Activated T-helper 17 cell treated with anti-CD3 and anti-CD28 coated beads, Interleukin-2, amount 50 U/mL, for 72 hours (primary cell): ENCODE data around the gene APOB. TPM values are rescaled to one million over a fixed set of nuclear protein-coding genes. Genes with fewer than 3 reads are reported as not detected.

Experiments
- ATAC-seq: fragments of 150-1000 bp; cut with Tn5 transposase; replicated peaks from 2 replicates; pipeline ENCODE4 v1.10.0; 2021; ENCODE audit warnings: mild to moderate bottlenecking, moderate library complexity
- H3K27ac Mint-ChIP-seq: one replicate; pipeline ENCODE4 v1.8.0; 2022; ENCODE audit warnings: mixed read lengths
- H3K27me3 Mint-ChIP-seq: one replicate; pipeline ENCODE4 v1.8.0; 2022; ENCODE audit warnings: mixed read lengths
- H3K36me3 Mint-ChIP-seq: one replicate; pipeline ENCODE4 v1.8.0; 2022; ENCODE audit warnings: low read depth, mild to moderate bottlenecking, mixed read lengths
- H3K4me1 Mint-ChIP-seq: one replicate; pipeline ENCODE4 v1.8.0; 2022; ENCODE audit warnings: mixed read lengths
- H3K4me3 Mint-ChIP-seq: one replicate; pipeline ENCODE4 v1.8.0; 2022; ENCODE audit warnings: mild to moderate bottlenecking, mixed read lengths
- H3K9me3 Mint-ChIP-seq: one replicate; pipeline ENCODE4 v1.8.0; 2022; ENCODE audit warnings: mixed read lengths
- total RNA-seq, 2 donors: library from RNA; stranded (reverse); gene quantifications; one replicate each; pipeline ENCODE4 v1.2.3, GENCODE V29; 2022

The APOB gene
- total RNA-seq, 2 donors from 2014 or later = not detected

DNA sequence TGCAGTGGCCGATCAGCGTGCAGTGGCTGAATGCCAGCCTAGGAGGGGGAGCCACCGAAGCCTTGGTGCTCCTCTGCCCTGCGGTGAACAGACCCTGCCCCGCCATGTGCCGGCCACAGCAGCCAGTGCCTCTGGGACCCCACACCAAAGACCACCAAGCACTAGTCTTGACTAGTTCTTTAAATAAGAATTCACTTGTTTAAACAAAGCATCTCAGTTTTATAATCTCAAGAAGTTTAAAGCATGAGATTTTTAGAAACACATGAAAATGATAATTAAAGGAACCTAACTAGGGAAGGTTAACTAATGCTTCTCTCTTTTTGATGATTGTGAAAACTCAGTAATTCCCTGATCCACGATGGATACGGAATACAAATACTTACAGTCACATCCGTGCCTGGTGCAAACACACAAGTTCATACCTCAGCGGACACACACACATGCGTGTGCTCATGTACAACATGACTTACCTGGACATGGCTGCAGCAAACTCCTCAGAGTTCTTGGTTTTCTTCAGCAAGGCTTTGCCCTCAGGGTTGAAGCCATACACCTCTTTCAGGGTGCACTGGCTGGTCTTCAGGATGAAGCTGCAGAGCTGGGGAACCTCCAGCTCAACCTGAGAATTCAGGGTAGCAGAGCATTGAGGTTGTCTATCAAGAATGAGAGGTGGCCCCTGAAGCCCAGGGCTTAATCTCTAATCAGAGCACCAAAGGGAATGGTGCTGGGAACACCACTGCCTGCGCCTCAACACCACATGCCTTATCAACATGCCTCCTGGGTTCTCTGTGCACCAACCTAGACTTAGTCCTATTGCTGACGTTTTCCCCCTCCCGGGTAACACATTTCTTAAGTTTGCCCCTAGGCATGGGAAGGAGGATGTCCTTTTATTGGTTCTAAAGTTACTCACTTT is 3.1 kb downstream of the APOB start:
- H3K27ac Mint-ChIP-seq = no peak overlapping the region
- peaks cover 4% of the 10 kb centered on the region for H3K4me1 Mint-ChIP-seq
- no peak for ATAC-seq
- H3K4me3 Mint-ChIP-seq = no peak overlapping the region
- peaks cover 43% of the 10 kb centered on the region for H3K27me3 Mint-ChIP-seq
- H3K36me3 Mint-ChIP-seq = no peaks in the 10 kb centered on the region
- no peaks in the 10 kb centered on the region for H3K9me3 Mint-ChIP-seq

DNA sequence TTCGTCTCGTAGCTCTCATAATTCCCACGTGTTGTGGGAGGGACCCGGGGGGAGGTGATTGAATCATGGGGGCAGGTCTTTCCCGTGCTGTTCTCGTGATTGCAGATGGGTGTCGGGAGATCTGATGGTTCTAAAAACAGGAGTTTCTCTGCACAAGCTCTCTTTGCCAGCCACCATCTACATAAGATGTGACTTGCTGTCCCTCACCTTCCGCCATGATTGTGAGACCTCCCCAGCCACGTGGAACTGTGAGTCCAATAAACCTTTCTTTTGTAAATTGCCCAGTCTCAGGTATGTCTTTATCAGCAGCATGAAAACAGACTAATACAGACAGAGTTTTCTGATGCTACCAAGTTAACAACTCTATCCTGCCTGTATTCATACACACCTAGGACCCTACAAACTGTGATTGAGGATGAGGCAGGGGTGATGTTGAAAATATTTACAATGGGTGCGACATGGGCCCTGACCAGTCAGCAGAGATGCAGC is 3.9 kb downstream of the APOB start:
- no peaks in the 10 kb centered on the region for H3K9me3 Mint-ChIP-seq
- no peak overlapping the region for H3K4me3 Mint-ChIP-seq
- H3K27me3 Mint-ChIP-seq = peaks cover 36% of the 10 kb centered on the region
- H3K4me1 Mint-ChIP-seq = peaks cover 4% of the 10 kb centered on the region
- H3K27ac Mint-ChIP-seq = no peak overlapping the region
- no peak for ATAC-seq
- H3K36me3 Mint-ChIP-seq = no peaks in the 10 kb centered on the region

DNA sequence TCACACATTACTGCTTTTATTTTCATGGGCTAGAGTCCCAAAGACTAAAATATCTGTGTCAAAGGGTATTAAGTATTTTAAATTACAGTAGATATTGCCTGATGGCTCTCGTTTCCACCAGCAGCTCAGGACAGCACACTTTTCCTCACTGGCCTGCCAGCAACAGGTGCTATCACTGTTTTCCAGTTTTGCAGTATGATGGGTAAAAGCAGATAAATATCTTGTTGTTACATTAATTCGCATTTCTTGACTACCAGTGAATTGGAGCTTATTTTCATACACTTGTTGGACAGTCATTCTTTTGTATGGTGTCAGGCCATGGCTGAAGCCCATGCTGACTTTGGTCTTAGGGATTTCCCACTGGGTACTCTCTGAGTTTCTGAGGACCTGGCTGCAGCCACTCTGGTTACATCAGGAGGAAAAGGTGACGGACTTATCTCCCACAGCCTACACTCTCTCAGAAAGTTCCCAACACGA is 4.8 kb downstream of the APOB start:
- H3K4me3 Mint-ChIP-seq = no peak overlapping the region
- no peak overlapping the region for H3K27ac Mint-ChIP-seq
- ATAC-seq = no peak
- peaks cover 27% of the 10 kb centered on the region for H3K27me3 Mint-ChIP-seq
- no peaks in the 10 kb centered on the region for H3K9me3 Mint-ChIP-seq
- no peaks in the 10 kb centered on the region for H3K36me3 Mint-ChIP-seq
- H3K4me1 Mint-ChIP-seq = peaks cover 4% of the 10 kb centered on the region

DNA sequence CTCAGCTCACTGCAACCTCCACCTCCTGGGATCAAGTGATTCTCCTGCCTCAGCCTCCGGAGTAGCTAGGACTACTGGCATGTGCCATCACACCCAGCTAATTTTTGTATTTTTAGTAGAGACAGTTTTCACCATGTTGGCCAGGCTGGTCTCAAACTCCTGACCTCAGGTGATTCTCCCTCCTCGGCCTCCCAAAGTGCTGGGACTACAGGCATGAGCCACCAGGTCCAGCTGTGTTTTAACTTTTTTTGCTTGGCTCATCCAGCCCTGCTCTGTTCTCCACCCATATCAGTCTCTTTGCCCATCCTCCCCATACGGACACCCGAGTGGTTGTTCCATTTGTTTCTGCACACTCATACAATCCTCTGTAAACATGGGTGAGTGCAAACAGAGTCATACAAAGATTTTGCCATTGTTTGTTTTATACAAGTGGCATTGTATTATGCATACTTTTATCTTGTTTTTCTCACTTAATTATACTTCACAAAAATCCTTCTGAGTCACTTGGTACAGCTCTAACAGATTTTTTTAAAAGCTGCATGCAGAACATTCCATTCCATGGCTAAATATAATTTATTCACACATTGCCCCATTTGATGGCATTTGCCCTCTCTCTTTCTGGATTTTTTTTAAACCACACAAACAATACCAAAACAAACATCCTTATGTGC is 5.3 kb downstream of the APOB start:
- Mint-ChIP-seq H3K4me1 (peaks cover 4% of the 10 kb centered on the region), H3K9me3 (no peaks in the 10 kb centered on the region), H3K27me3 (peaks cover 27% of the 10 kb centered on the region), H3K36me3 (no peaks in the 10 kb centered on the region), H3K27ac (no peak overlapping the region), H3K4me3 (no peak overlapping the region)
- no peak for ATAC-seq

DNA sequence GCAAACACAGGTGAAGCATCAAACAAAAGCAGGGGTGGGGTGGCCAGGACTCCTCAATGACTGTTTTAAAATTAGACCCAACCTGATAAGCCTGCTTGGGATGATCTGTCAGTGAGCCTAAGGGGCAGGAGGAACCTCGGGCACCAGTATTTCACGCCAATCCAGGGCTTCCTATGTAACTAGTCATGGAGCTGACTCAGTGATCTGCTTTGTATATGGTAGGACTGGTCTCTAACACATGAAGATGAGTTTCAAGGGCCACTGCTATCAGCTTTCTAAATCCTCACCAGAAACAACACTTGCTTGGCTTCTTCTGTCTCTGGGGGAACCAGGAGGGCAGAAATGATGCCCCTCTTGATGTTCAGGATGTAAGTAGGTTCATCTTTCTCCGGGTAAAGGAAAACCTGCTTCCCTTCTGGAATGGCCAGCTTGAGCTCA is 6.2 kb downstream of the APOB start:
- Mint-ChIP-seq H3K27ac (no peak overlapping the region), H3K36me3 (no peaks in the 10 kb centered on the region), H3K4me3 (no peak overlapping the region), H3K4me1 (no peaks in the 10 kb centered on the region), H3K27me3 (peaks cover 21% of the 10 kb centered on the region), H3K9me3 (no peaks in the 10 kb centered on the region)
- ATAC-seq = no peak

DNA sequence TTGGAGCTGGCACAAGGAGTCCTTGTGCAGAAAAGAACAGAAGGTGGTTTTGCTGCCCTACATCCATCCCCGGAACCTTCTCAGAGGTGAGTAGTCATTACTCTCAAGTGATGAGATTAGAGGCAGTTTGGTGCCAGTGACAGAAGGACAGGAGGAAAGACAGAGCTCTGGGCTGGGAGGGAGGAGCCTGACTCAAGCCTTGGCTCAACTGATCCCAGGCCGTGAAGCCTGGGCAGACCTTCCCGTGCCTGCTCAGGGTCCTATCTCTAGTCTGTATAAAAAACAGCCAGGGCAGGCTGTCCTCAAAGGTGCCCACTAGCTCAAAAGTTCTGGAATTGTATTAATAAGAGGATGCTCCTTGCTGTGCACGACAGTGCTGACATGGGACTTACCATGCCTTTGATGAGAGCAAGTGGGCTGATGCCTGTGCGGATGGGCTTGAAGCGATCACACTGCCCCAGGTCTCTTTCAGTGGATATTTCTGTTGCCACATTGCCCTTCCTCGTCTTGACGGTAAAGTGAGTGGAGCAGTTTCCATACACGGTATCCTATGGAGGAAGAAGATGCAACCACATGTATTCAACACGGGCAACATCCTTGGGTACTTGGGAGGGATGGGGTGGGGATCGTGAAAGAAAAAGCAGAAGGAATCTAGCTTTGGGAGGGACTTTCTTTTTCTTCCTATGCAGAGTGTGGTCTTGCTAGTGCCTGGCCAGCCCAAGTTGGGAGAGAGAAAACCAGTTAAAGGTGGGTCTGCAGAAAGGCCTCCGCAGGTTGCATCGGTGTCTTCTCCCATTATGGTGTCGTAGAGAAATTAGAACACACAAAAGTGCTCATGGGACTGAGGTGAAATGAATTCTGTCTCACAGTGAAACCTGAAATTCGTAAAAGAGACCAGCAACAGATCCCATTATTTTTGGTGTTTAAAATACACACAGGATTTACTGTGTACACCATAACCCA is 6.9 kb downstream of the APOB start:
- no peak for ATAC-seq
- Mint-ChIP-seq H3K27me3 (peaks cover 18% of the 10 kb centered on the region), H3K9me3 (no peaks in the 10 kb centered on the region), H3K27ac (no peak overlapping the region), H3K4me1 (no peaks in the 10 kb centered on the region), H3K4me3 (no peak overlapping the region), H3K36me3 (no peaks in the 10 kb centered on the region)

- ATAC-seq = no peak
- H3K4me3 Mint-ChIP-seq = no peak overlapping the region
- H3K36me3 Mint-ChIP-seq = no peaks in the 10 kb centered on the region
- H3K27ac Mint-ChIP-seq = no peak overlapping the region
- peaks cover 18% of the 10 kb centered on the region for H3K27me3 Mint-ChIP-seq
- no peaks in the 10 kb centered on the region for H3K4me1 Mint-ChIP-seq
- H3K9me3 Mint-ChIP-seq = no peaks in the 10 kb centered on the region
These were observed 7.7 kb downstream of the APOB start for GRCh38 chr2:21035974-21036707.

DNA sequence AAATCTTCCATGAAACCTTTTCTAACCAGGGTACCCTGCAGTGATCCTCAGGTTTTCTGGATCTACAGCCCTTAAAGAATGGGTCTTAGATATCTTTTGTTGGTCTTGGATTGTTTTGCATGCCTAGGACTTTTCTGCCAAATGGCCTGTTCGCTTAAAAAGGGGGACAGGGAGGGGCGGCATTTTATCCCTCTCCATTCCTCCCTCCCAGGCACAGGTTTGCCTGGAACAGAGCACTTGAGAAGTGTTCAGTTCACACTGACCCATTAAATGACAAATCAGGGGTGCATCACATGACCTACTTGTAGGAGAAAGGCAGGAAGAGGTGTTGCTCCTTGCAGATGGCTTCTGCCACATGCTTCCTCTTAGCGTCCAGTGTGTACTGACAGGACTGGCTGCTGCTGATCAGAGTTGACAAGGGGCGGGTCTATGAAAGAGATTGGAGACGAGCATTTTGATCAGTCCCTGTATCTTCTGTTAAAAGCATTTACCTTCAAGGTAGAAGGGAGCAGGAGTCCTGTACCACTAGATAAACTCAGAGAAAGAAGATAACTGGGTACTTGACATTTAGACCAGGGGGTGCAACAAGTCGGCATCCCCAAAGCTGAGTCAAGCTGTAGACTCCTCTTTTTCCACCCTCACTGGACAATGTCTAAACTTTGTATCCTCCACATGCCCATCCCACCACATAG is 8.4 kb downstream of the APOB start:
- Mint-ChIP-seq H3K27me3 (peaks cover 22% of the 10 kb centered on the region), H3K27ac (no peak overlapping the region), H3K36me3 (no peaks in the 10 kb centered on the region), H3K4me3 (no peak overlapping the region), H3K4me1 (no peaks in the 10 kb centered on the region), H3K9me3 (no peaks in the 10 kb centered on the region)
- ATAC-seq = no peak

DNA sequence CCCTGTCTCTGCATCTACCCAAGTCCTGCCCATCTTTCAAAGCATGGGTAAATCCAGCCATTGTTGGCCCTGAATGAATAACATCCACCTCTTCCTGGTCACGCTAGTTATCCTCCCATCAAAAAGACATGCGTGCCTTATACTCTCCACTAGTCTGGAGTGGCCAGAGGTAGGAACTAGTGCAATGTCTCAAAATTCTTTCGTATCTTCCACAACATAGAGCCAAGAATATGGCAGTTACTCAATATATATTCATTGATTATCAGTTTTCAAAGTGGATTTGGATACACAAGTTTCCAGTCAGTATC is 8.9 kb downstream of the APOB start:
- ATAC-seq = no peak
- Mint-ChIP-seq H3K27ac (no peak overlapping the region), H3K9me3 (no peaks in the 10 kb centered on the region)

GRCh38 chr2:21034156-21034971 is 9.5 kb downstream of the APOB start:
- no peak for ATAC-seq
- no peak overlapping the region for H3K4me3 Mint-ChIP-seq
- H3K27ac Mint-ChIP-seq = no peak overlapping the region
- H3K27me3 Mint-ChIP-seq = peaks cover 20% of the 10 kb centered on the region
- H3K9me3 Mint-ChIP-seq = no peaks in the 10 kb centered on the region
- no peaks in the 10 kb centered on the region for H3K36me3 Mint-ChIP-seq
- no peaks in the 10 kb centered on the region for H3K4me1 Mint-ChIP-seq

More for the DNA sequence above, 8.9 kb downstream of the APOB start:
- Mint-ChIP-seq H3K27me3 (peaks cover 22% of the 10 kb centered on the region), H3K4me1 (no peaks in the 10 kb centered on the region), H3K4me3 (no peak overlapping the region), H3K36me3 (no peaks in the 10 kb centered on the region)

DNA sequence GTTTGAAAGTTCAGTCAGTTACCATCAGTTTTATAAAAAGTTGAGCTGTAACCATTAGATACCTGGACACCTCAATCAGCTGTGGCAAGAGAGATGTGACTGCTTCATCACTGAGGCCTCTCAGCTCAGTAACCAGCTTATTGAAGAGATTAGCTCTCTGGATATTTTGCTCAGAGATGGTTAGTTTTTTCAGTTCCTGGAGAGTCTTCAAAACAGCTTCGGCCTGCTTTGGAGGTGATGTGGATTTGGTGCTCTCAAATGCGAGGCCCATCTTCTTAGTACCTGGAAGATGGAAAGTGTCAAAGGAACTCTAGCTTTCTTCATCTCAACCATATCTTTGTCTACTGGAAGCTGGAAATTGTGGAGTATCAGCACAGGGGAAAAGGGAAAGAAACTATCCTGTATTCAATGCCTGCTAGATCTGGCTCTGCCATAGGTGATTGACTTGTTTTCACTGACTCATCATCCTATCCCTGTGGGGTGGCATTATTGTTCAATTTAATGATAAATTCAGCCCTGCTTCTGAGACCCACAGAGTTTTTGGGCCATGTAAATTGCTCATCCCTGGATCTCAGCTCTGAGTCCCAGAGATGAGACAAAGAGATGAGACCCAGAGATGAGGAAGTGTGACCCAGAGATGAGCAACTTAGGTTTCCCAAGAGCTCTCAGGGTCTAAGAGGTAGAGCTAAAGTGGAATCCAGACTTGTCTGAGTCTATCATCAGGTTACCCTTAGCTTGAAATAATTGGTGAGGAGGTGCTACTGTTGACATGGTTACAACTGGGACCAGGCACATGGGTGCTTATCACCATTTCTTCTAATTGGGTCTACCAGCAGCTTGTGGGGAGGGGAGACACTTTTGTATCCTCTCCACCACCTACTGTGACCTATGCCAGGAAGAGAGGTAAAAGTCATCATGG is 10.4 kb downstream of the APOB start:
- no peaks in the 10 kb centered on the region for H3K9me3 Mint-ChIP-seq
- H3K27ac Mint-ChIP-seq = no peak overlapping the region
- H3K4me1 Mint-ChIP-seq = no peaks in the 10 kb centered on the region
- ATAC-seq = no peak
- H3K4me3 Mint-ChIP-seq = no peak overlapping the region
- H3K36me3 Mint-ChIP-seq = no peaks in the 10 kb centered on the region
- H3K27me3 Mint-ChIP-seq = peaks cover 24% of the 10 kb centered on the region
